Hepatocyte (in vitro differentiated cells): ENCODE measurements around the gene LELP1. TPM values are rescaled to one million over a fixed set of nuclear protein-coding genes. Genes with fewer than 3 reads are reported as not detected.

Experiments
- DNase-seq: peaks from one replicate; pipeline ENCODE4 v3.0.0-alpha.2; 2016; ENCODE audit warnings: low spot score
- H2AFZ ChIP-seq: fragments of 200-600 bp; sonication (generic); 2 replicates; pipeline ENCODE4 v1.6.0; 2016; ENCODE audit warnings: antibody characterized with exemption, mild to moderate bottlenecking
- H3K27ac ChIP-seq: fragments of 200-600 bp; sonication (generic); 2 replicates; pipeline ENCODE4 v1.5.1; 2016; ENCODE audit warnings: mild to moderate bottlenecking
- H3K27me3 ChIP-seq: fragments of 200-600 bp; sonication (generic); 2 replicates; pipeline ENCODE4 v1.6.1; 2016
- H3K36me3 ChIP-seq: fragments of 200-600 bp; sonication (generic); replicated peaks from 2 replicates; pipeline ENCODE4 v1.5.1; 2016; ENCODE audit warnings: low read depth; ENCODE audit not compliant: insufficient read depth
- H3K4me1 ChIP-seq: fragments of 200-600 bp; sonication (generic); 2 replicates; pipeline ENCODE4 v1.5.1; 2016; ENCODE audit warnings: mild to moderate bottlenecking, moderate library complexity; ENCODE audit not compliant: insufficient read depth
- H3K4me2 ChIP-seq: fragments of 200-600 bp; sonication (generic); 2 replicates; pipeline ENCODE4 v1.6.0; 2016
- H3K4me3 ChIP-seq: fragments of 200-600 bp; sonication (generic); 2 replicates; pipeline ENCODE4 v1.5.1; 2016; ENCODE audit warnings: mild to moderate bottlenecking
- H3K79me2 ChIP-seq: fragments of 200-600 bp; sonication (generic); 2 replicates; pipeline ENCODE4 v1.6.0; 2017; ENCODE audit warnings: mild to moderate bottlenecking
- H3K9me2 ChIP-seq: fragments of 200-600 bp; sonication (generic); replicated peaks from 2 replicates; pipeline ENCODE4 v1.6.0; 2017; ENCODE audit warnings: mild to moderate bottlenecking; ENCODE audit not compliant: insufficient read depth
- H3K9me3 ChIP-seq: fragments of 200-600 bp; sonication (generic); 2 replicates; pipeline ENCODE4 v1.5.1; 2016; ENCODE audit warnings: low read depth, mild to moderate bottlenecking
- H4K20me1 ChIP-seq: fragments of 200-600 bp; sonication (generic); 2 replicates; pipeline ENCODE4 v1.6.0; 2016; ENCODE audit warnings: mild to moderate bottlenecking; ENCODE audit not compliant: insufficient read depth, poor library complexity, severe bottlenecking
- EZH2 ChIP-seq: fragments of 200-600 bp; sonication (generic); IDR thresholded peaks from 2 replicates; pipeline ENCODE4 v1.6.1; 2016; ENCODE audit warnings: antibody characterized with exemption, mild to moderate bottlenecking, borderline replicate concordance
- EZH2phosphoT487 ChIP-seq: fragments of 200-600 bp; sonication (generic); IDR thresholded peaks from one replicate; pipeline ENCODE4 v1.6.1; 2018; ENCODE audit warnings: antibody characterized with exemption, mild to moderate bottlenecking, low read depth, moderate library complexity; ENCODE audit not compliant: unreplicated experiment, severe bottlenecking
- WGBS: methylation state at CpG from one replicate; pipeline ENCODE4 v1.1.6; 2016; ENCODE audit warnings: low lambda C conversion rate; ENCODE audit errors: missing lambda C conversion rate; 5-methylcytosine and 5-hydroxymethylcytosine counted together
- polyA plus RNA-seq: library from polyadenylated mRNA; unstranded; fragments of >200 nt; fragmentation: Nextera tagmentation; extraction: Ambion mirVana; gene quantifications from 2 replicates; pipeline ENCODE4 v1.2.1, GENCODE V29; 2016
- total RNA-seq: library from RNA; depleted of rRNA; stranded (reverse); fragments of >200 nt; gene quantifications from 2 replicates; pipeline ENCODE4 v1.2.3, GENCODE V29; 2014
- TF ChIP-seq, protein P1 (sequence below): fragments of 200-600 bp; sonication (generic); IDR thresholded peaks from 2 replicates; pipeline ENCODE4 v1.5.1; 2016; ENCODE audit warnings: antibody characterized with exemption, mild to moderate bottlenecking; ENCODE audit not compliant: poor library complexity

Gene LELP1
- total and polyA plus RNA-seq, 2 experiments from 2014 or later, result not detected

DNA sequence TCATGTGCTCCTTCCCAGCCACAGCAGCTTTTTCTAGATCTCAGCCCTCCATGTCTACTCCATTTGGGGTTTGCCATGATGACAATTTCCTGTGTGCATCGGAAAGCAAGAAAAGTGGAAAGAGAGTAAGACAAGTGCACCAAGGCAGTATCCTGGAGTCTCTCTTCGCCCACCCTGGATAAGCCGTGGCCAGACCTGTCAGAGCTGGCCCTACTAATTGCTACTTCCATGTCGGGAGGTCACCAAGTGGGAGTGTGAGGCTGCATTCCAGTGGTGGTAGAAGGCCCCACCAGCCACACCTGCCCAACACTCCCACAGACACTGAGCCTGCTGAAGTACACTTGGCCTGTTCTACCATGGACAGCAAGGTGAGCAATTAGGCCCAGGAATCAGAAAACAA is 42.2 kb downstream of the LELP1 start:
- Histone ChIP-seq H3K36me3 (no peaks in the 10 kb centered on the region), H3K9me2 (no peaks in the 10 kb centered on the region), H3K4me3 (no peak overlapping the region), H3K4me2 (no peak overlapping the region), H4K20me1 (no peaks in the 10 kb centered on the region), H3K27ac (no peak overlapping the region), H3K4me1 (no peaks in the 10 kb centered on the region), H3K9me3 (no peaks in the 10 kb centered on the region), H2AFZ (no peak overlapping the region), H3K79me2 (no peaks in the 10 kb centered on the region), H3K27me3 (no peaks in the 10 kb centered on the region)
- no peak for DNase-seq
- WGBS, result 77% methylated on average over 4 of the region's 4 CpGs
- TF ChIP-seq EZH2phosphoT487 (no peak), EZH2 (no peak)
- TF ChIP-seq, protein P1, sequence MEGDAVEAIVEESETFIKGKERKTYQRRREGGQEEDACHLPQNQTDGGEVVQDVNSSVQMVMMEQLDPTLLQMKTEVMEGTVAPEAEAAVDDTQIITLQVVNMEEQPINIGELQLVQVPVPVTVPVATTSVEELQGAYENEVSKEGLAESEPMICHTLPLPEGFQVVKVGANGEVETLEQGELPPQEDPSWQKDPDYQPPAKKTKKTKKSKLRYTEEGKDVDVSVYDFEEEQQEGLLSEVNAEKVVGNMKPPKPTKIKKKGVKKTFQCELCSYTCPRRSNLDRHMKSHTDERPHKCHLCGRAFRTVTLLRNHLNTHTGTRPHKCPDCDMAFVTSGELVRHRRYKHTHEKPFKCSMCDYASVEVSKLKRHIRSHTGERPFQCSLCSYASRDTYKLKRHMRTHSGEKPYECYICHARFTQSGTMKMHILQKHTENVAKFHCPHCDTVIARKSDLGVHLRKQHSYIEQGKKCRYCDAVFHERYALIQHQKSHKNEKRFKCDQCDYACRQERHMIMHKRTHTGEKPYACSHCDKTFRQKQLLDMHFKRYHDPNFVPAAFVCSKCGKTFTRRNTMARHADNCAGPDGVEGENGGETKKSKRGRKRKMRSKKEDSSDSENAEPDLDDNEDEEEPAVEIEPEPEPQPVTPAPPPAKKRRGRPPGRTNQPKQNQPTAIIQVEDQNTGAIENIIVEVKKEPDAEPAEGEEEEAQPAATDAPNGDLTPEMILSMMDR, result no peak

DNA sequence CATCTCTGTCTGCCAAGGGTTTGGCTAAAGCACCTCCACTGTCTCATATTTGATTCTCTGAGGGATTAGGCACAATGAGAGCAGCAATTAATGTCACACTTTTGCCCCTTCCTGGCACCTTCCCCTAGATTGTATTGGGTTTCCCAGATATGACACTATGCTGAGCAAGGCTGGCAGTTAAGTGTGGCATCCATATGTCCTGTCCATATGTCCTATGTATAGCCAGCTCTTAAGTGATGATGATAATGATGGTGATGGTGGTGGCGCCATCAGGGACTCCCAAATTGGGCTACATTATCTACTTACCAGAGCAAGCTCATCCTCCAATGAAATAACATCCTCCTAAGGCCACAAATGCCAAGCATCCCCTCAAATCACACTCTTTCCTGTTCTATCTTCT is 42.8 kb downstream of the LELP1 start:
- H2AFZ ChIP-seq, result no peak overlapping the region
- 17% methylated on average over 1 of the region's 1 CpG for WGBS
- H3K4me1 ChIP-seq, result no peaks in the 10 kb centered on the region
- H3K9me3 ChIP-seq, result no peaks in the 10 kb centered on the region
- H3K4me3 ChIP-seq, result no peak overlapping the region
- H3K36me3 ChIP-seq, result no peaks in the 10 kb centered on the region
- no peaks in the 10 kb centered on the region for H3K79me2 ChIP-seq
- no peaks in the 10 kb centered on the region for H3K27me3 ChIP-seq
- no peaks in the 10 kb centered on the region for H4K20me1 ChIP-seq
- DNase-seq, result no peak
- TF ChIP-seq EZH2 (no peak), EZH2phosphoT487 (no peak)
- TF ChIP-seq, protein P1, result no peak
- H3K27ac ChIP-seq, result no peak overlapping the region
- H3K9me2 ChIP-seq, result no peaks in the 10 kb centered on the region
- no peak overlapping the region for H3K4me2 ChIP-seq

DNA sequence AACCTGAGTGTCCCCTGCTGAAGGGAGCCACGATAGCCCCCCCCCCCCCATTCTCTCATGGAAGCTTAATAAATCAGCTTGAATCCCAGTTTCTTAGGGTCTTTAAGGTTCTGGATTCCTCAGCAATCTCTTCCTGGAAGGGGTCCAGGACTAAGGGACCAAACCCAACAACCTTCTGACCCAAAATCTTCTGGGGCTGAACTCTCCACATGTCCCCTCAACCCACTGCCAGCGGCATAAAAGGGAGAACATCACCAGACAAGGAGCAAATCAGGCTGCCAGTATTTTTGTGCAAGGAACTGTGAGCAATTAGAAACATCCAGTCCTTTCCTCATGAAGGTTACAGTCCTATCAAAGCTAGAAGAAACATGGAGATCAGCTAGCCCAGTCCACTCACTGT is 43.6 kb downstream of the LELP1 start:
- 41% methylated on average over 2 of the region's 2 CpGs for WGBS
- H3K4me2 ChIP-seq, result no peak overlapping the region
- H3K27ac ChIP-seq, result no peak overlapping the region
- H3K9me3 ChIP-seq, result no peaks in the 10 kb centered on the region
- H3K79me2 ChIP-seq, result no peaks in the 10 kb centered on the region
- H3K4me1 ChIP-seq, result no peaks in the 10 kb centered on the region
- H3K36me3 ChIP-seq, result no peaks in the 10 kb centered on the region
- DNase-seq, result no peak
- no peaks in the 10 kb centered on the region for H4K20me1 ChIP-seq
- H3K9me2 ChIP-seq, result no peaks in the 10 kb centered on the region
- H3K27me3 ChIP-seq, result no peaks in the 10 kb centered on the region
- no peak overlapping the region for H3K4me3 ChIP-seq
- no peak overlapping the region for H2AFZ ChIP-seq
- no peak for TF ChIP-seq EZH2phosphoT487
- TF ChIP-seq, protein P1, result no peak
- no peak for TF ChIP-seq EZH2
